Measurements from ENCODE around the gene ADH4.

The ADH4 gene

GRCh38 chr4:99079625-99080295 lies 64.3 kb downstream of the ADH4 start:
- DNase-seq (ENCODE audit: low spot score), result no peak

DNA sequence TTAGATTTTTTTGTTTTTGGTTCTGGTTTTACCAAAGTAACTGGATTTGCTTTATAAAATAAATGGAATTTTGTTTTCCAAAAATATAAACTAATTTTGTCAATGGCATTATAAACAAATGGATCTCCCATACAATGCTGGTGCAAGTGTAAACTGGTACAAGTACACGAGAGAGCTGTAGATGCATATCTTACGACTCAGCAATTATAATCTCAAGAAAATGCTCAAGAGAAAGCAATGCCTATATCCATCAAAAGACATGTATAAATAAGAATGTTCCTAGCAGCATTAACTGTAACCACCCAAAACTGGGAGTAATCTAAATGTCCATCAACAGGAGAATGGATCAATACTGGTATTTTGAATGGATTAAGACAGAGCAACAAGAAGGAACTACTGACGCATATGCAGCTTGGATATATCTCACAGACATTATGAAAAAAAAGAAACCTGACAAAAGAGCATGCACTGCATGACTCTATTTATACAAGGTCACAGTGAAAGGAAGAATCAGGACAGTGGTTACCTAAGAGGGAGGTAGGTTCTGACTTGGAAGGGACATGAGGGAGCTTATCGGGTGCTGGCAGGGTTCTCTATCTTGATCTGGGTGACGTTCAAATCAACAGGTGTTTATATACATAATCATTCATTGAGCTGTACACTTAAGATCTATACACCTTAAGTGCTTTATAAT lies 65.0 kb downstream of the ADH4 start:
- no peak for DNase-seq (ENCODE audit: low spot score)

GRCh38 chr4:99078336-99078735 lies 65.8 kb downstream of the ADH4 start:
- DNase-seq (ENCODE audit: low spot score), result no peak

DNA sequence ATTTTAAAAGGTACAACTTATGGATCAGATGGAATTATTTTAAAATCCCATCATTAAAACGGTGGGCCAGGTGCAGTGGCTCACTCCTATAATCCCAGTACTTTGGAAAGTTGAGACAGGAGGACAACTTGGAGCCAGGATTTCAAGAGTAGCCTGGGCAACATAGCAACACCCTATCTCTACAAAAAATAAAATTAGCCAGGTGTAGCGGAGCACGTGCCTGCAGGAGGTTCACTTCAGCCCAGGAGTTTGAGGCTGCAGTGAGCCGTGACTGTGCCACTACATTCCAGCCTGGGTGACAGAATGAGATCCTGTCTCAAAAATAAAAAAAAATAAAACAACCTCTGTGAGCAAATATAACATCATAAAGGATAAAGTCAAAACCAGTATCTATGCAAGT lies 66.9 kb downstream of the ADH4 start:
- DNase-seq (ENCODE audit: low spot score), result no peak

GRCh38 chr4:99076292-99076976 lies 67.7 kb downstream of the ADH4 start:
- no peak for DNase-seq (ENCODE audit: low spot score)

DNA sequence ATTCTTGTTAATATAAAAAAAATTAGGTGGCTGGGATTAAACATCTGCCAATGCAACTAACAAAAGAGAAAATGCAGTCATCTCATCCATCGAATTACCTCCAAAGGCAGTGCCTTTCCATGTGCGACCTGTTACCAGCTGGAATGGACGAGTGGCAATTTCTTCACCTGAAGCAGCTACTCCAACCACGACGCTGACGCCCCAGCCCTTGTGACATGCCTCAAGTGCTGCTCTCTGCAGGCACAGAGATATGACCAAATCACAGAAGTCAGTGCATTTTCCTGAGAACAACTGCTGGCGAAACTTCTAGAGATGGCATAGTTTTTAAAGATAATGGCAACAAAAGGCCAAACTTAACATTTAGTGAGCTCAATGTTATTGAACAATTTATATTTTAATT lies 69.3 kb downstream of the ADH4 start:
- DNase-seq (ENCODE audit: low spot score), result no peak
